LNCAP (cell line): ENCODE measurements around the gene LRRC14B.

ENCODE experiments used
- TF ChIP-seq, protein P1 (sequence below): fragments of 450-650 bp; IDR thresholded peaks from 2 replicates; pipeline ENCODE4 v1.5.1; 2017; ENCODE audit warnings: mild to moderate bottlenecking

Gene LRRC14B

GRCh38 chr5:217494-218456 is 26.5 kb downstream of the LRRC14B start, which contains the start of the genes CCDC127 and SDHA:
Gene CCDC127, minus strand, starts transcription at chr5:218153. Its CDS starts 1,304 bp downstream, at chr5:216849.
Gene SDHA, plus strand, starts transcription at chr5:218320. Its CDS starts 36 bp downstream, at chr5:218356.
- TF ChIP-seq, protein P1, sequence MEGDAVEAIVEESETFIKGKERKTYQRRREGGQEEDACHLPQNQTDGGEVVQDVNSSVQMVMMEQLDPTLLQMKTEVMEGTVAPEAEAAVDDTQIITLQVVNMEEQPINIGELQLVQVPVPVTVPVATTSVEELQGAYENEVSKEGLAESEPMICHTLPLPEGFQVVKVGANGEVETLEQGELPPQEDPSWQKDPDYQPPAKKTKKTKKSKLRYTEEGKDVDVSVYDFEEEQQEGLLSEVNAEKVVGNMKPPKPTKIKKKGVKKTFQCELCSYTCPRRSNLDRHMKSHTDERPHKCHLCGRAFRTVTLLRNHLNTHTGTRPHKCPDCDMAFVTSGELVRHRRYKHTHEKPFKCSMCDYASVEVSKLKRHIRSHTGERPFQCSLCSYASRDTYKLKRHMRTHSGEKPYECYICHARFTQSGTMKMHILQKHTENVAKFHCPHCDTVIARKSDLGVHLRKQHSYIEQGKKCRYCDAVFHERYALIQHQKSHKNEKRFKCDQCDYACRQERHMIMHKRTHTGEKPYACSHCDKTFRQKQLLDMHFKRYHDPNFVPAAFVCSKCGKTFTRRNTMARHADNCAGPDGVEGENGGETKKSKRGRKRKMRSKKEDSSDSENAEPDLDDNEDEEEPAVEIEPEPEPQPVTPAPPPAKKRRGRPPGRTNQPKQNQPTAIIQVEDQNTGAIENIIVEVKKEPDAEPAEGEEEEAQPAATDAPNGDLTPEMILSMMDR = peak; percentile 67

DNA sequence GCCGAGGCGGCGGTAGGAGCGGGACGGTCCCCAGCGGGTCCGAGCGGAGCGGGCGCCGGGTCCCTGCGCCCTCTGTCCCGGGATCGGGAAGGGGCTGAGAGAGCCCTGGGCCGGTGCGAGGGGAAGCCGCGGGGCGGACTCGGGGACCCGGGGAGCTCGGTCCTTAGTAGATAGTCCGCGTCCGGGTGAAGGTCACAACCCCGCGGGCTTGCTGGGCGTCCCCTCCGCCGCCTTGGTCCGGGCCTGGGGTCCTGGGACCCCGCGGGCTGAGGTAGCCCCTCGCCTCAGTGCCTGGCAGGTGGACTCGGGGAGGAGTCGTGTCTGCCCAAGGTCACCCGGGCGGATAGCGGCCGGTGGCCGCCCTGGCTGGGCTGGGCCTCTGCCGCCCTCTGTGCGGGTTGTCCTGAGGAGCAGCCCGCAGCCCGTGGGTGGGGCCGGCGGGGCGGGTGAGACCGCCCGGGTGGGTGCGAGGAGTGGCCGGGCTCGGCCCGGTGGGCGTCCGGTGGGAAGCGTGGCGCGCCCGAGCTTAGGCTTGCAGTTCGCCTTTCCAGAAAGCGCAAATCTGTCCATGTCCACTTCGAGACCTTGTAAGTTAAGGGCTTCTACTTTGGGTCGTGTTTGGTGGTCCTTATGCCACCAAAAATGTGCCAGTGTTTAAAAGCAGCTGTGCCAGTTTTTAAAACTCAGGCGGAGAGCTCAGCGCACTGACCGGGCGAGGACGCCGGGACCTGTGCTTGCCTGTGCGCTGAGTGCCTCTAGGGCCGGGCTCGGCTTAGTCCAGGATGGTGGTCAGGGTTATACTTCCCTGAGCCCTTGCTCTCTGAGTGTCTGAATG is 27.4 kb downstream of the LRRC14B start:
- TF ChIP-seq, protein P1 = no peak

DNA sequence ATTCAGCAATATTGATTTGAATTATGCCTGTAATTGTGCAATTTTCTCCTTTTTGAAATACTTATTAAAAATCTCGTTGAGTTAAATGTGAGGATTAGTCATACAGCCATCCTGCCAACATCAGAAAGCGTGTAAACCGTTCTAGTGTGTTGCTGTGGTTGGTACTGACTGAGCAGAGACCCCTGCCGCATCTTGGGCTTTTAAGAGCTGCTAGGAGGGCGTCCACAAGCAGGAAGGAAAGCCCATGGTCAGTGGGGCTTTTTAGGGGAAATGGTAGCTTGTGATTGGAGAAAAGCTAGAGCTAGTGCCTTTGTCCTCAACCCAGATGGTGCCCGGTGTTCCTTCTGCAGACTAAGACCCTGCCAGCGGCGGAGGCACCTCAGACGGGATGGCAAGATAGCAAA is 28.2 kb downstream of the LRRC14B start:
- TF ChIP-seq, protein P1 = no peak

DNA sequence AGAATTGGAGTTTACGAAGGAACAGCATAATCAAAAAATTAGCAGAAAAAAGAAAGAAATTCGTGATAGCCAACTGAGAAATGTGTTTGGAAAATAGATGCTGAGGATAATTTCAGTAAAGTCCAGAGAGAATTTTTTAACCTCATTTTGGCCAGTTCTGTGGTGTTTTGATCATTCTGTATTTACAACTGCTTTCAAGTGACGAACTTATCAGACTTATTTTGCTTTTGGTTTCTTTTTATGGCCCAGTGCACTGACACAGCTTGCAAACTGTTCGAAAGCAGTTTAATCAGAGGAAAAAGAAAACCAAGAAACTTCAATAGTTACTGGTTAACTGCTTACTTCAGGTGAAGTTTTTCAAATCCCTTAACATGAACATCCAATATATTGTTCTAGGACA is 28.7 kb downstream of the LRRC14B start:
- TF ChIP-seq, protein P1 = no peak

DNA sequence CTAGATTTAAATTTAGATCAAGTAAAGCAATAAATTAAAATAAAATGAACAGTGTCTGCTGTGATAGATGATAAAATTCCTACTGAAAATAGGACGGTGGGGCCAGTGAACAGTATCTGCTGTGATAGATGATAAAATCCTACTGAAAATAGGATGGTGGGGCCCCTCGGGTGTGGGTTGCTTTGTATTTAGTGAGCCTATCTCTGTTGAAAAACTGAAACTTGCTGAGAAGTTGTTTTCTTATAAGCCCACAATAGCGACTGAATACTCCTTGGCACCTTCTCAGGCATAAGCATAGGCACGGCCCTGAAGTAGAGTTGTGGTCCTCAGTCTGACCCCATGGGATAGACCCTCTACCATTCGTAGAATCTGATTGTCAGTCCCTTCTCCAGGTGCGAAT is 32.5 kb downstream of the LRRC14B start:
- TF ChIP-seq, protein P1 = no peak

DNA sequence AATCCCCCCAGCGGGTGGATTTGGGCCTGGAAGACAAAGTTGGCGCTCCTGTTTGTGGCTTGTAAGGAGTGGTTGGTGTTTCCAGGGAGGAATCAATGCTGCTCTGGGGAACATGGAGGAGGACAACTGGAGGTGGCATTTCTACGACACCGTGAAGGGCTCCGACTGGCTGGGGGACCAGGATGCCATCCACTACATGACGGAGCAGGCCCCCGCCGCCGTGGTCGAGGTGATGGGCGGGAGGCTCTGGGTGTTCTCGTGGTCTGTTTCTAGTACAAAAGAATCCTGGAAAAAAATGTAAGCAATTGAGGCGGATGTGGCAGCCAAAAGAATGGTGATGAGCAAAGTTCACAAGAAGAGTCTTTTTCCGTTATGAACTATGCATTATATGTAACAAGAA is 34.0 kb downstream of the LRRC14B start:
- TF ChIP-seq, protein P1 = no peak

DNA sequence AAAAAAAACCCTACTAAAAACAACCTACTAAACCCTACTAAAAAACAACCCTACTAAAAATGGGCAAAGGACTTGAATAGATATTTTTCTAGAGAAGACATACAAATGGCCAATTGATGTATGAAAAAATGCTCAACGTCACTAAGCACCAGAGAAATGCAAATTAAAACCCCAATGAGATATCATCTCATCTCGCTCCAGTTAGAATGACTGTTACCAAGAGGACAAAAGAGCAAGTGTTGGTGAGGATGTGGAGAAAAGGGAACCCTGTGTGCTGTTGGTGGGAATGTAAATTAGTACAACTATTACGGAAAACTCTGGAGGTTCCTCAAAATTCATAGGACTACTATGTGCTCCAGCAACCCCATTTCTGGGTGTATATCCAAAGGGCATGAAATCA is 37.6 kb downstream of the LRRC14B start:
- TF ChIP-seq, protein P1 = no peak
